Activated CD4-positive, alpha-beta T cell treated with anti-CD3 and anti-CD28 coated beads, Interleukin-2, amount 50 U/mL, for 16 hours (primary cell): ENCODE data around the gene EN1.

ENCODE experiments used
- DNase-seq: peaks from one replicate; pipeline ENCODE4 v3.0.0-alpha.2; 2020

The EN1 gene

DNA sequence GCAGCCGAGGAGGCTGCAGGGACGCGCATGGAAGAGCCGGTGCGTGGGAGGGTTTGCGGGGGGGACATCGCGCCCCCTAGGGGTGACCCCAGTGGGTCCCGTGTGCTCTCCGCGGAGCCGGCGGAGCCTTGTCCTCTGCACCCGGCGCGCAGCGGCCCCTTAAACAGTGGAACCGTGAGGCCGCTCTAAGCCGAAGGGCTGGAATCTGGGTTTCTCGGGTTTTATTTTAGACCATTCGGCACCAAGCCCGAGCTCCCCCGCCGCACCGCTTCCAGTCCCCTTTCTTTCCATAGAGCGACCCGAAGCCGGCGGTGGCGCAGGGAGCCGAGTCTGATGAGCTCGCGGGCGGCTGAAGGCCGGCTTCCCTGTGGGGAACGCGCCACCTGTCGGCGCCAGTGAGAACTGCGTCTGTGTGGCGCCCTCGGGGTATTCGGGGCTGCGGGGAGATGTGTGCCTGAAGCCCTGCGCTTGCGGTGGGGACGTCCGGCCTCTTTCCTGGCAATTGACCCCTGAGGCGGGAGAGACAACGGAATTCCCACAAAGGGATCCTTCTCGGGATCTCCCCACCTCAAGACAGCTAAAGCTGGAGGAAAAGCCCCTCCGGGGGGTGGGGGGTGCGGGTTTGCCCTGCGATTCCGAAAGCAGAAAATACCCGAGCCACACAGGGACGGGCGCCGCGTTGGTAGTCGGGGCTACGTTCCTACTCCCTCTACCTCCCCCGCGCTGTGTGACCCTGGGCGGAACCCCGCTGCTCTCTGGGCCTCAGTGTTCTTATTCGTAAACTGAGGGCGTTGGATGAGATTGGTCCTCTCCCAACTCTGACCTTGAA, 8.2 kb upstream of the EN1 start:
- peak; percentile 80 for DNase-seq

DNA sequence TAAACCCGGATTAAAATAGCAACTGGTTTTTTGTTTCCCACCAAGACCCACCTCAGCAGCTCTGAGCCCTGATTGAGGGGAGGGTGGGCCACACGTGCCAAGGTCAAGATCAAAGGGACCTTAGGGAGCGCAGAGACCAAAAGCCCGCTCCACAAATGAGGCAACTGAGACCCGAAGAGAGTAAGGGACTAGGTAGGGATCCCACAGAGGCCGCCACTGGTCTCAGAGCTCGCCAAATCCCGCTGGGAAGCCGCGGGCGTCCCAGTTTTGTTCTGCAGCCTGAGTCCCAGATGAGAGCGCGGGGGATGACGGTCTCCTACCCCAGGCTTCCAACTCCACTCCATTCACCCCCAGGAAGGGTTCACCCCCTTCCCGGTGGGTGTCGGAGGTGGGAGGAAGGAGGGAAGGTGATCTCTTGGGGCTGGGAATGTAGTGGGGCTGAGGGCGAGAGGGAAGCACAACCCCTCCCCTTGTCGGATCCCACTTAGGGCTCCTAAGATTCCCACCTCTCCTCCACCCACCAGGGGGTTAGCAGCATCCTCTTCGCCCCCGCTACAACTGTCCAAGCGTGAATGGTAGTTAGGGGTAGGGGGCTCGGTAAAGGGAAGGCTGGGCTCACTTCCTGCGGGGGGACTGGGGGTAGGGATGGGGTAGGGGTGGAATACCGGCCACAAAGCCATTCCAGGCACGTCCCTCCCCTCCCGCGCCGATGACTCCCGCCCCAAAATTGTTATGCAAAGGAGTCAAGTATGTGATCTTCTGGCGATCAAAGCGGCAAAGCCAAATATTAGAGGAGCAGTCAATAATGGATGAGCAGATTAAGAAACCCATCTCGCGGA, 7.3 kb upstream of the EN1 start:
- DNase-seq = no peak

DNA sequence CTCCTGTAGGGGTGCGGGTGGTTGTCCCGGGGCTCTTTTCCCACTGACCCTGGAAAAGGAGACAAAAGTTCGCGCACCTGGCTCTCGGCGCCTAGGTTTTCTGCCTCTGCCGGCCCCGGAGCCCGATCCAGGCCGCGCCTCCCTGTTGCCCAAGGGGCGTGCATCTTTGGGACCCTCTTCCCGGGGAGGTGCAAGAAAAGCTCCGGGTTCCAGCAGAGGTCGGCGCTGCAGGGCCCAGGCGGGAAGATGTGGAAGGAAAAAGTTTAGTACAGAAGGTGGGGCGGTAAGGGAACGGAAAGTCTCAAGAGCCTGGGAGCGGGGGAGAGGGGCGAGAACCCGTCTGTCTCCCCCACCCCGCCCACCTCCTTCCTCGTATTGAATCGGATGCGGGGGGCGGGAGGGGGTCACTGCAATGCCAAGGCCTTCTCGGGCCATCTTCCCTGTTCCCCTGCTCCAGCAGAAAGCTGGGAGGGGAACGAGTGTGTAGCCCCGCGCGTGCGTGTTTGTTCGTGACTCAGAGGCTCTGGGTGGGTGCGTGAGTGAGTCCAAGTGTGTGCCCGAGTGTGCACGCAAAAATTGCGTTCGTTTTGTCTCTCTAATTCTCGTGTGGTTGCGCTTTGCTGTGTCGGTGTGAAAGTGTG, 6.3 kb upstream of the EN1 start:
- DNase-seq = no peak

DNA sequence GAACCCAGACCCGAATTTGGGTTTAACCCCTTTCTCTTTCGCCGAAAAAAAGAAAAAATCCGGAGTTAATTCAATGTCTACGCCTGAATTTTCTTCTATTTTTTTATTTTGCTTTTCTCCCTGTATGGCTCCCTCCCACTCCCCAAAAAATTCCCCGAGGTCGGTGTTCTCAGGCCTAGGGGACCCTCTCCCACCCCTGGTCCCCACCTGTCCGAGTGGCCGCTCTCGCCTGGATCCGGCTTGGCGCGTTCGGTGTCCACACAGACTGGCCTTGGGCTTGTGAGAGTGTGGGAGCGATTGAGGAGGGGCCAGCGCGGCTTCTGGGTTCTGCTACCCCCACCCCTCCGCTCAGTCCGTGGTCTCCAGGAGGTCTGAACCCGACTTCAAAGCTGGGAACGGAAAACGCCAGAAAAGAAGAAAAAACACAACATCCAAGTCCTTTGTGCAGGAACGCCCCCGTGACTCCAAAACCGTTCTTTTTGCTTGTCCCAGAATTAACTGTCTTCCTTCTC, 5.7 kb upstream of the EN1 start:
- DNase-seq = no peak

DNA sequence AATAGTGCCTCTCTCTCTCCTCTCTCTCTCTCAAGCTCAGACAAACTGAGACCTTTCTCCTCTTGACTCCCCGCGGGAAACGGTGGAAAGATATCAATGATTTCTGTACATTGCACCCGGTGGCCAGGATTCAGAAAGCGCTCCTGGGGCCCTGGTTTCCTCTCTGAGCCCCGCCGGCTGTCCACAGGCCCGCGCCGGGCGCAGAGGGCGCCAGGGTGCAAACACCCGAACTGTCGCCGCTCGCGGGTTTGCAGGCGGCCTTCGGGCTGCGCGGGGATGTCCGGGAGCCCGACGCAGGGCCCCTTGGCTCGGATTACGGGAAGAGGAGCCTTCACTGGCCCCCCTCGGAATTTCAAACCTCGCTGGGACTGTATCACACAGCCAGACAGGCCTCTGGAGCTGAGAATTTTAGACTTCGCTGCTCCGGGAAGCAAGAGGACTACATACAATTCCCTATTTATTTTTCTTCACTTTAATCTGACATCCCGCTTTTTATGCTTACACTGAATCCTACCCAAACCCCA, 5.2 kb upstream of the EN1 start:
- no peak for DNase-seq

DNA sequence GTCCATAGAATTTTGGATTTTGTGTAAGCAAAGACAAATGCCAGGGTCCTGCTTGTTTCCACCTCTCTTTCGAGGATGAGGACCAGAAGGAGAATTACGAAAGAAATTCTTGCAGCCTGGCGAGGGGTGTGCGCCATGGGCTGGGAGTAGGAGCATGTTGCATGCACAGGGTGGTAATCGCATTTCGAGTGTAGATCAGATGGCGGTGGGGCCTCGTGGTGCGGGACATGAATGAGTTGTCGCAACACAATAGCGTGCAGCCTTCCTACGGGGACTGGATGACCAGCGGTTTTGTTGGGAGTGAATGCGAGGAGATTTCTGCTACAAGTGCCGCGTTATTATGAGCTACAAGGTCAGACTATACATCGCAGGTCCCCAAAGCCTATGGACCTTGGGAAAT, 4.2 kb upstream of the EN1 start:
- no peak for DNase-seq

DNA sequence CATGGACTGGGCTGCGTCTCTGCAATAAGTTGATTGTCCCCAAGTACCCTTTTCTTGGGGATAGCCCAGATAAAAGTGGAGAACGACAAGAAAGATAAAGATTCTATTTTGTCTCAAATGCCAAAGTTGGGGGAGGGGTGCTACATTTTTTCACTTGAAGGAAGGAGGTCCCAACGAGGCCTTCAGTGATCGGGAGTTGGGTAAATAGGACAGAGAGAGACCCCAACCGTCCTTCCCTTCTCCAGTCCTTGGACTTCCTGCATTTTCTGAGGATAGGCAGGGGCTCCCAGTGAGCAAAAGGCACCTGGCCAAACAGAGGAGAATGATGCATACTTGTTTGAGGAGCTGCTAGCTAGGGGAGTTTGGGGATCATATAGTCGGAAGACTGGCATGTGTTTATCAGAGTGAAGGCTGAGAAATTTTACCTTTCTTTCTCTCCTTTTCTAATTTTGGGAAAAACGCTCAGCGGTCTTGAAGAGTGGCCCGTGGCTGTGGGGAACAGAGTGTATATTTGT, 3.5 kb upstream of the EN1 start:
- no peak for DNase-seq

DNA sequence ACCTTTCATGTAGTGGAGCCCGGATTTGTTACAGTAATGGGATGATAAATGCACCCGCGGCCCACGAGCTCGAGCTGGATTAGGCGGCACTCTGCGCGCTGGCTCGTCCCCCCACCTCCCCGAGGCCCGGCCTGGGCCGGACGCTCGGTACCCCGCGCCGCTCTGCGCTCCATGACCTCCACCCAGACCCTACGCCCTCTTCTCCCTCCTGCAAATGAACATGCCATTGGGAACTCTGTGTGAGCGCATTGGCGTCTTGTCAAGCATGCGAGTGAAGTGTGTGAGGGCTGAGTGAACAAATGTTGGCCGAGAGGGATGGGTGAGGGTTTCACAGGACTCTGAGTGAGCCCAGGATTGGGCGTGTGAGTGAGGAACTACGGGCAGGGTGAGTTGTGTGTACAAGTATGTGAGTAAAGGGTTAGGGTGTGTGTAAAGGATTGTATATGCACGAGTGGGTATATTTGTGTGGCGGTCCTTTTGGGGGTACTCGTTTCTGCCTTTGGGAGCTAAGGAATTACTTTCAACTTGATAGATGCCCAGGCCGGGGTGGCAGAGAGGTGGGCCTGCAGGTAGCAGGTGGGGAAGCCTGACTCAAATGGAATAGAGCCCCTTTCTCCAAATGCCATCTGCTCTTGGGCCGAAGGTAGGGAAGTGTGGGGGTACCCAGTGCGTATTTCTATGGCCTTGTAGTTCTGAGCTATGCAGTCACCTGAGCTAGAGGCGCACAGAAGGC, 2.9 kb upstream of the EN1 start:
- DNase-seq = no peak

DNA sequence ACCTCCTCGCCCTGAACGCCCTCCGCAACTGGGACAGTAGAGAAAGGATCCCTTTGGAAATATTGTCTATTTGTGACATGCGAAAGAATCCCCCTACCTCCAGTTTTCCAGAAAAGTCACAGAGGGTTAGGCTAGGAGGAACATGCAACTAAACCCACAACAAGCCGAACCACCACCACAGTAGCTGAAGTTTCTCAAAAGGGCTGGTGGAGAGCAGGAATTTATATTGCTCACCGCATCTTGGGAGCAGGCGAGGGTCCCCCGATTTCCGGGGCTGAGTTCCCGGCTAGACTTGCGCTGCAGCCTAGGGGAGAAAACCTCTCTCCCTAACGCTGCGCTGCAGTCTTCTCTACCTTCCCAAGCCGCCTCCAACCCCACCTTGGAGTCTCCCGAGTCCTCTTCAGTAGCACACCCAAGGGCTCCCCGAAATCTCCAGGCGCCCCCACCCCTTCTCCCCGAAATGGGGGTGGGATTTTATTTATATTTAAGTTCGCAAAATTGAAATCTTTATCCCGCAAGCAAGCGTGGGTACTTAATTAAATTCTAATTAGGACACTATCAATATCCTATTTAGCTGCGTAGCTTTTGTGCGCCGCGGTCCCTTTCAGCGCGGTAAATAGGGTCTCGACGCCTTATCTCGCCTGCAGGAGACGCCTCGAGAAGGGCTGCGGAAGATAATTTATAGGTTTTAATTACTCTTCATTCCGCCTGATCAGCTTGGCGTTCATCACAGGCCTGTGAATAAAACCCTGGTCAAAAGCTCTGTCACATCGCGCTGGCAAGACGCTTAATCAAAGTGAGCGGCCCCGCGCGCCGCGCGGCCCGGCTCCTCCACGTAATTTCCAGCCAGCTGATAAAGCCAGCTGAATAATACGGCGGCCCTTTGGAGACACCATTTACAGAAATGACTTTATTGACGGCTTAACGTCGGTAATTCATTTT, 2.0 kb upstream of the EN1 start:
- no peak for DNase-seq

DNA sequence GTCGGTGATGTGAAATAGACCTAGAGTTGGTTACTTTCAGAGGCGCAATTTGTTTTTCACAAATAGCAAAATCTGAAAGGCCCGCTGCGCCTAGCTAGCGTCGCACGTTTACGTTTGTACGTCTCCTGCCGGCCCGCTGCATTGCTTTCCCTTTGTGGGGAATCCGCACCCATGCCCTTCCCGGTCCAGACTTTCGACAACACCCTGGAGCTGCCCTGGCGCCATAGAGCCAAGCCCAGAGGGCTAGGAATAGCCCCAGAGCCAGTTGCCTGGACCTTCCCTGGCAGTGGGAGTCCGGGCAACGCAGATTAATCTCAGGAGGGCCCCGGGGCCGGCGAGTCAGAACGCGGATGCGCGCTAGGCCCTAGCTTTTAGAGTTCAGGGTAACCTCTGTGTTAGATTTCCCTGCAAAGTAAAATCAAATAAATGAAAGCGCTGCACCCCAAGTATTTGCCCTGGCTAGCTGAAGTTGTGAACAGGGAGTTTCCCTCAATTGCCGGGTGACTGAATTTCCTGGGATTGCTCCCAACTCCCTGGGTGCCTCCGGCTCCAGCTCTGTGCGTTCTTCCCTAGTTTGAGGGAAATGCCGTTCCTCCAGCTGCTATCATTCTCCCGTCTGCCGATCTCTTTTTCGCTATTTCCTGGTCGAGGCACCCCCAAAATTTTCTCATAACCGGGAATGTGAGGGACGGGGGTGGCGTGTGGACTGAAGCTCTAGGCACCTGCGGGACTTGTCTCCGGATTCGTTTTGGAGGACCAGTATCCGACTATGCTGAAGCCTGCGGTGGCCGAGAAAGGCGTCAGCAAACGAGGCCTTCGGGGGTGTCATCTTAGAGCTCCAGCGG, 1.2 kb upstream of the EN1 start:
- no peak for DNase-seq

DNA sequence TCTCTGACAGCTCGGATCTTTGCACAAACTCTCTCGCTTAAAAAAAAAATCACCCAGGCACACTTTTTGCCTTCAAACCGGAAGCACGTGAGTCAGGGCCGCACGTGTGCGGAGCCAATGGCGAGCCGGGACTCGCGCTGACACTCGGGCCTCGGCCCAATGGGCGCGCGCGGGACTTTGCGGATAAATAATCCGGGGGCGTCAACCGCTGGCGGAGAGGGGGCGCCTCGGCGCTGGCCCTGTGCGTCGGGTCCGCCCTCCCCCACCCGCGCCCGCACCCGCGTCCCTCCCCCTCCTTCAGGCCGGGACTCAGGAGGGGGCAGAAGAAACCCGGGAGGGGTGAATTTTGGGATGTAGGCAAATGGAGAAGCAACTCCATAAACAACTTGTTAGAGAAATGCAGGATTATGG, 319 bp upstream of the EN1 start:
- no peak for DNase-seq

DNA sequence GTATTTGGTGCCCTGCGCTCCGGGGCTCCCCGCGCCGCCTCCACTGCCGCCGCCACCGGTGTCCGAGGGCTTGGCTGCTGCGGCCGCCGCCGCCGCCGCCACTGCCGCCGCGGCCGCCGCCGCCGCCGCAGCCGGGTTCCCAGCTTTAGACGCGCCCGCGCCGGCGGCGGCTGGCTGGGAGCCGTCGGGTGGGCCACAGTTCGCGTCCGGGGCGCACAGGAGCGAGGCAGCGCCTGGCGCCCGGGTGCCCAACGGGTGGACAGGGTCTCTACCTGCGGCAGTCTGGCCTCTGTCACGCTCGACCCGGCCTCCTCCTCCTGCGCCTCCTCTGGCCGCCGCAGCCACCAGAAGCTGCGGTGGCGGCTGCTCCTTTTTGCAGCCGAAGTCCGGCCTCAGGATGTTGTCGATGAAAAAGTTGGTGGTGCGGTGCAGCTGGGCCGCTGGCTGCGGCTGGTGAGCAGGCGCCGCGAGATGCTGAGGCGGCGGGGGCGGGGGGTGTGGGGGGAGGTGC, 951 bp downstream of the EN1 start:
- DNase-seq = no peak

DNA sequence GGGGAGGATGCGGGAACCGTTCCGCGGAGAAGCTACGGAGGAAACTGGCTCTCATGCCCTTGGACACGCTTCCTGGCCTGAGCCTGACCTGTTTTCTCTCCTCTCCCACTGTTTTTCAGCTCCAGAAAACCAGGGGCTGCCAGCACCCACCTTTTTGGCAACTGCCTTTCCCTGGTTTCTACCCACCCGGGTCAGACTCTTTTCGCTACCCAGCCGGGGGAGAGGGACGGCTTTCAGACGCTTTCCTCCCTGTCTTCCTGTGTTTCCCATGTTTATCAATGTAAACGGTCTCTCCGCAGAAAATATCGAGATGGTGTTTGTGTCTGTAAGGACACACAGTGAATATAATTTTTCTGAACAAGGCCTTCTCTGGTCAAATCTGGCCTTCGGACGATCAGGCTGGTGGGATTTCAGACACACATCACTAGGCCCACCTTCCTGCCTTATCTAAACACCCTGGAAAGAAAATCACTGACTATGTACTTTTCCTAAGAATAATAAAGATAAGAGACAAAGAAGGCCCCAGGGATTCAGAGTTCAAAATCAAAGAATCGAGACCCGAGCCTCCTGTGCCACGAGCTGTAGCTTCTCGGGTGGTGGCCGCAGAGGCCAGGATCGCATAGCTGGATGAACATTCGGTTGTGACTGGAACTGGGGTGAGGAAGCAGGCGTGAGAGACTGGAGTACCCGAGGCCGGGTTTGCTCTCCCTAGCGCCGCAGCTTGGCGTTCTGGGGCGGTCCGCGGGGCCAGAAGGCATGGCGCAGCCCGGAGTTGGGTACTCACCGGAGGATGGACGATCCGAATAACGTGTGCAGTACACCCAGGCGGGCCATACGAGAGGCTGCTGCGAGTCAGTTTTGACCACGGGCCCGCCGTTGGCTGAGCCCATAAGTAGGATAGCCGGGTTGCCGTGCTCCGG, 1.7 kb downstream of the EN1 start:
- DNase-seq = no peak

DNA sequence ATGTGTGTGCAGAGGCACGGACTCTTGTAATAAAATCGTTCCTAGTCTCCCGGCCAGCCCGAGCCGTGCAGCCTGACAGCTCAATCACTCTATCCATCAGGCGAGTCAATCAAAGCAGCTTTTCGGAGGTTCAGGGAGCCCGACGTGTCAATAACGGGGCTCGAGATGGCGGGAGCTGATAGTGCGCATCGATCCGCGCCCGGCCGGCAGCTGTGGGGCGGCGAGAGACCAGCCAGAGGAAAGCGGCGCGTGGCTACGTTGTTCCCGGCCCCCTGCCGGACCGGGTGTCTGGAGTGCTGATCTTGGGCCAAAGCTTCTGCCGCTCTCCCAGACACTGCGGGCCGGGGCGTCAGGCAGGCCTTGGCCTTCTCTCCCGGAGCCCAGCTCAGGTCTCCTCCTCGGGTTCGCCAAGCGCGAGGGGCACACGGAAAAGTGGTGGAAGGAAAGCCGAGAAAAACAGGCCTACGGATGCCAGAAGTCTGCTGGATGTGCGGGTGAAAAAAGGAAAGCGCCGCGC, 2.4 kb downstream of the EN1 start:
- DNase-seq = no peak

DNA sequence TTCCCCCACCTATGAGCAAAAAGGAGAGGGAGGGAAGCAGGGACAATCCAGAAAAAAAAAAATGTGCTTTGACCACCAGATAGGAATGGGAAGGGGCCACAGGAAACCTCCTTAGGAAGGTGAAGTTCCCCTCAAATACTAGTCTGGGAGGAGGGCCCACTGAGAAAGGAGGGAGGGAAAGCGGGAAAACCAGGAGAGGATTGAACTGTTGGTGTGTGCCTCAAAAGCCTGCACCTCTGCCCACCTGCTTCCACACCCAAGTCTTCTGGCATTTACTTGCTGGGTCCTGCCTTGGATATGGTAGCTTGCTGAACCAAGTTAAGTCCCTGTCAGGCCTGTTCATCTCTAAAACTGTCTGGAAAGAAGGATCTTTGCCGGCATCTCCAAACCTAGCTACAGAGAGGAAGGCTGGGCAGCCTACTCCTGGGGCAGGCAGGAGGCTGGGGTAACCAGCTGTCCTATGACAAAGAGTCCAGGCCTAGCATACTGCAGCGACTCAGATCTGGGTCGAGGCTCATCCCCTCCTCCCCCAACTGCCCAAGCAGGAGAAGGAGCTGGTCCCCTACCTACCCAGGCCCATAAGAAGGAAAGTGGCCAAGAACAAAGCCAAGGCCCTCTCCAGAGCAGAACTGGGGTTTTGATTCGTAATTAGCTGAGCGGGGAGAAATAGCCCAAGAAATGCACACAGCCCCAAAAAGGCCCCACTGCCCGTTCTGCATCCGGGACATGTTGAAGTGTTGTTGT, 3.0 kb downstream of the EN1 start:
- no peak for DNase-seq

DNA sequence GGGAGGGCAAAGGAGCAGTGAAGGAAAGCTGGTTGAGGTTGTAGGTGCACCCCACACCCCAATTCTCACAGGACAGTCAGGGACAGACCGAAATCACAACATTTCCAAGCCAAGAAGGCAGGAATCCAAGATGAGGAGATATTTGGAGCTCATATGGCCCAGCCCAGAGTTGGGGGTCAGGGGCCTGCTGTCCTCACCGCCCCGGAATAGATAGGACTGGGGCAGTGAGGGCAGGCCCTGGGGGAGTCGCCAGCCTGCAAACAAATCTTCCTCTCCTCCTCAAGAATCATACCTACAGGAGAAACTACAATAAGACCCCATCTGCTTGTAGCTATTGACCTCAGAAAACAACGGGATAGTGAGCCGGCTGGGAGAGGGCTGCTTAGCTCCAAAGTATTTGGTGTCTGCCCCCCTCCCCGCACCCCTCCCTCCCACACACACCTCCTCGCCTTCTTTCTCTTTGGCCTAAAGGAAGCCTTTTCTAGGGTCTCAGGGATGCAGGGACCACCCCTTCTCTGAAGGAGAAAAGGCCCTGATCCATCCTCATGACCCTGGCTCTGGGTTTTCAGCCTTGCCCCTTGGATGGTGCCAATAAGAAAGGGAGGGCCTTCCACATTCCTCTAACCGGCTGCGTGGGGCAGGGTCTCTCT, 3.8 kb downstream of the EN1 start:
- no peak for DNase-seq
